Pancreas (tissue), 10 donors: Measurements from ENCODE around the gene HSDL1. TPM values are rescaled to one million over a fixed set of nuclear protein-coding genes. Genes with fewer than 3 reads are reported as not detected.
A peak's percentile ranks its signal among the peaks of the same experiment; 100 is the strongest.

ENCODE experiments used
- ATAC-seq, 4 donors: fragments of 200-7000 bp; cut with Tn5 transposase; one replicate each; pipeline versions ENCODE4 v1.8.0 to v1.9.1; 2020; ENCODE audit warnings: mild to moderate bottlenecking in 4 of 4, moderate library complexity in 4 of 4
- DNase-seq, 6 donors: peaks; one replicate each; pipeline ENCODE4 v3.0.0-alpha.2; 2020
- FAIRE-seq: peaks from 2 replicates; lab custom pipeline; 2012; peaks lifted over from hg19 to GRCh38; lab: Jason Lieb, UNC
- H3K27ac ChIP-seq, 4 donors: fragments of 200-600 bp; sonication (generic); 1 replicate in 3 of 4; 2 replicates in 1 of 4; pipeline versions ENCODE4 v1.5.0 to v1.8.0; 2020
- H3K27me3 ChIP-seq, 4 donors: fragments of 200-600 bp; one replicate each; pipeline ENCODE4 v1.8.0; 2021
- H3K36me3 ChIP-seq, 3 donors: fragments of 200-600 bp; sonication (generic) in 1 of 3; one replicate each; pipeline versions ENCODE4 v1.5.0 to v1.8.0; 2020 to 2021
- H3K4me1 ChIP-seq, 3 donors: fragments of 200-600 bp; one replicate each; pipeline ENCODE4 v1.8.0; 2021
- H3K4me3 ChIP-seq, 4 donors: fragments of 200-600 bp; sonication (generic) in 2 of 4; one replicate each; pipeline versions ENCODE4 v1.5.0 to v1.8.0; 2020 to 2021
- H3K9me3 ChIP-seq, 4 donors: fragments of 200-600 bp; one replicate each; pipeline ENCODE4 v1.8.0; 2021
- CTCF ChIP-seq, 4 donors: fragments of 200-600 bp; sonication (generic) in 3 of 4; IDR thresholded peaks; one replicate each; pipeline versions ENCODE4 v1.5.0 to v1.8.0; 2021; ENCODE audit warnings: antibody characterized with exemption in 4 of 4
- WGBS, 2 donors: extraction: QIAGEN DNeasy Blood & Tissue Kit; methylation state at CpG; one replicate each; pipeline ENCODE4 v1.1.7; 2013; 5-methylcytosine and 5-hydroxymethylcytosine counted together
- intact Hi-C, 3 donors: fragments of 100-400 bp; cut with DNase I; formaldehyde crosslinking; loops; one replicate each; pipeline versions ENCODE4 v1.11.1 to v1.14.2; 2022
- polyA plus RNA-seq, 2 donors: library from polyadenylated mRNA; stranded (reverse); fragments of 200-250 nt; gene quantifications; one replicate each; pipeline ENCODE4 v1.2.3, GENCODE V29; 2013
- total RNA-seq, 6 donors: library from RNA; stranded (reverse); fragmentation: NEBNext Ultra II Directional in 4 of 6; extraction: Animal tissue kit (Norgen Biotek cat#: 25700) in 4 of 6; gene quantifications; one replicate each; pipeline versions ENCODE4 v1.2.1 to v1.2.4, GENCODE V29; 2021 to 2023
- donor health status: healthy with polysubstance abuse.
- donor health status: DM: no; HTN: no; CAD: no; lungs with moderate emphysema.
- donor health status: DM: no; HTN: no; CAD: no.
- donor health status: control.
- donor health status: control.
- donor health status: Bipolar disorder and iron deficiency.
- donor health status: DM: yes; HTN: yes; CAD: no.
- donor health status: DM: no; HTN: no; CAD: no.
- donor health status: DM: no; HTN: no; CAD: no.
- donor health status: DM: yes; HTN: yes; CAD: no.

HSDL1 gene
- total and polyA plus RNA-seq, 8 donors = 4.2 to 14.5 (median 7.1) TPM

GRCh38 chr16:84183572-84183875, 38.5 kb upstream of the HSDL1 start:
- H3K4me3 ChIP-seq = no peak overlapping the region
- WGBS, 2 donors = 95 to 97% methylated on average over 5 of the region's 5 CpGs
- TF ChIP-seq CTCF (IDR thresholded peaks at IDR 0.05) = no peak
- ATAC-seq (no peak), FAIRE-seq (no peak), DNase-seq (no peak)
- H3K27me3 ChIP-seq = no peaks in the 10 kb centered on the region
- no peak overlapping the region for H3K27ac ChIP-seq
- peaks cover 0 to 25% (median 12%) of the 10 kb centered on the region in 3 donors for H3K36me3 ChIP-seq
- intact Hi-C loops = loop anchor here in 1 of 3 donors (10.0 kb wide), 1 partner anchor 99 kb away; no protein-coding TSS in a partner anchor
- peaks cover 4 to 16% (median 12%) of the 10 kb centered on the region in 3 donors for H3K4me1 ChIP-seq
- no peaks in the 10 kb centered on the region for H3K9me3 ChIP-seq

- Histone ChIP-seq H3K4me3 (no peak overlapping the region), H3K27me3 (no peaks in the 10 kb centered on the region), H3K27ac (no peak overlapping the region), H3K36me3 (peaks cover 0 to 25% (median 12%) of the 10 kb centered on the region in 3 donors), H3K9me3 (no peaks in the 10 kb centered on the region), H3K4me1 (peaks cover 4 to 16% (median 12%) of the 10 kb centered on the region in 3 donors)
- 96% methylated on average over 26 of the region's 26 CpGs for WGBS, 2 donors
- FAIRE-seq = no peak
- TF ChIP-seq CTCF (IDR thresholded peaks at IDR 0.05) = no peak
- peak in 1 of 6 donors; percentile 74 for DNase-seq
- ATAC-seq = no peak
- intact Hi-C loops = loop anchor here in 1 of 3 donors (10.0 kb wide), 1 partner anchor 98 kb away; no protein-coding TSS in a partner anchor
Measured at GRCh38 chr16:84182680-84183571, 37.9 kb upstream of the HSDL1 start.

- H3K27ac ChIP-seq = no peak overlapping the region
- TF ChIP-seq CTCF (IDR thresholded peaks at IDR 0.05) = no peak
- DNase-seq (peak in 1 of 6 donors; percentile 64), ATAC-seq (no peak), FAIRE-seq (no peak)
- peaks cover 0 to 25% (median 12%) of the 10 kb centered on the region in 3 donors for H3K36me3 ChIP-seq
- WGBS, 2 donors = 93 to 96% methylated on average over 18 of the region's 18 CpGs
- H3K9me3 ChIP-seq = no peaks in the 10 kb centered on the region
- no peak overlapping the region for H3K4me3 ChIP-seq
- intact Hi-C loops = loop anchor here in 1 of 3 donors (10.0 kb wide), 1 partner anchor 97 kb away; no protein-coding TSS in a partner anchor
- peaks cover 4 to 16% (median 12%) of the 10 kb centered on the region in 3 donors for H3K4me1 ChIP-seq
- no peaks in the 10 kb centered on the region for H3K27me3 ChIP-seq
Measured at GRCh38 chr16:84182104-84182503, 37.1 kb upstream of the HSDL1 start.

- no peak for ATAC-seq
- H3K9me3 ChIP-seq = no peaks in the 10 kb centered on the region
- intact Hi-C loops = loop anchor here in 1 of 3 donors (10.0 kb wide), 1 partner anchor 97 kb away; no protein-coding TSS in a partner anchor
- WGBS, 2 donors = 90 to 91% methylated on average over 38 to 41 of the region's 41 CpGs
- H3K4me3 ChIP-seq = no peak overlapping the region
- FAIRE-seq = no peak
- peak in 1 of 6 donors; percentile 61 for DNase-seq
- peaks cover 0 to 25% (median 12%) of the 10 kb centered on the region in 3 donors for H3K36me3 ChIP-seq
- peaks cover 4 to 22% (median 12%) of the 10 kb centered on the region in 3 donors for H3K4me1 ChIP-seq
- H3K27ac ChIP-seq = no peak overlapping the region
- H3K27me3 ChIP-seq = no peaks in the 10 kb centered on the region
- TF ChIP-seq CTCF (IDR thresholded peaks at IDR 0.05) = no peak
Measured at GRCh38 chr16:84181144-84181915, 36.4 kb upstream of the HSDL1 start.
